Ascending aorta (tissue), 2 donors: ENCODE results near the gene SNCB. TPM values are rescaled to one million over a fixed set of nuclear protein-coding genes. Genes with fewer than 3 reads are reported as not detected.

Experiments
- DNase-seq, 2 donors: peaks; one replicate each; pipeline ENCODE4 v3.0.0-alpha.2; 2019; ENCODE audit warnings: low spot score in 2 of 2
- H3K27ac ChIP-seq, 2 donors: fragments of 200-600 bp; sonication (generic); one replicate each; pipeline ENCODE4 v1.5.1; 2016 to 2017; ENCODE audit warnings: mild to moderate bottlenecking in 1 of 2
- H3K27me3 ChIP-seq: fragments of 200-600 bp; sonication (generic); one replicate; pipeline ENCODE4 v1.5.1; 2017
- H3K36me3 ChIP-seq, 2 donors: fragments of 200-600 bp; sonication (generic); one replicate each; pipeline ENCODE4 v1.5.1; 2016
- H3K4me1 ChIP-seq, 2 donors: fragments of 200-600 bp; sonication (generic); one replicate each; pipeline ENCODE4 v1.5.1; 2016 to 2017; ENCODE audit warnings: mild to moderate bottlenecking in 1 of 2
- H3K4me3 ChIP-seq, 2 donors: fragments of 200-600 bp; sonication (generic); one replicate each; pipeline ENCODE4 v1.5.1; 2016 to 2017; ENCODE audit warnings: mild to moderate bottlenecking in 1 of 2
- H3K9me3 ChIP-seq, 2 donors: fragments of 200-600 bp; sonication (generic); one replicate each; pipeline ENCODE4 v1.5.1; 2016
- intact Hi-C: fragments of 100-400 bp; cut with DNase I; formaldehyde crosslinking; loops from one replicate; pipeline ENCODE4 v1.15.1; 2023
- total RNA-seq: library from RNA; depleted of rRNA; stranded (reverse); fragments of >200 nt; gene quantifications from one replicate; pipeline ENCODE4 v1.1.0, GENCODE V29; 2016
- TF ChIP-seq, protein P1 (sequence below), 3 experiments: fragments of 200-600 bp in 2 of 3; fragments of 450-650 bp in 1 of 3; sonication (generic) in 2 of 3; IDR thresholded peaks; one replicate each; pipeline ENCODE4 v1.5.1; 2016 to 2019; ENCODE audit warnings: antibody characterized with exemption in 3 of 3, mild to moderate bottlenecking in 1 of 3, moderate library complexity in 1 of 3

The SNCB gene
- total RNA-seq, 1 donor from 2014 or later = not detected

DNA sequence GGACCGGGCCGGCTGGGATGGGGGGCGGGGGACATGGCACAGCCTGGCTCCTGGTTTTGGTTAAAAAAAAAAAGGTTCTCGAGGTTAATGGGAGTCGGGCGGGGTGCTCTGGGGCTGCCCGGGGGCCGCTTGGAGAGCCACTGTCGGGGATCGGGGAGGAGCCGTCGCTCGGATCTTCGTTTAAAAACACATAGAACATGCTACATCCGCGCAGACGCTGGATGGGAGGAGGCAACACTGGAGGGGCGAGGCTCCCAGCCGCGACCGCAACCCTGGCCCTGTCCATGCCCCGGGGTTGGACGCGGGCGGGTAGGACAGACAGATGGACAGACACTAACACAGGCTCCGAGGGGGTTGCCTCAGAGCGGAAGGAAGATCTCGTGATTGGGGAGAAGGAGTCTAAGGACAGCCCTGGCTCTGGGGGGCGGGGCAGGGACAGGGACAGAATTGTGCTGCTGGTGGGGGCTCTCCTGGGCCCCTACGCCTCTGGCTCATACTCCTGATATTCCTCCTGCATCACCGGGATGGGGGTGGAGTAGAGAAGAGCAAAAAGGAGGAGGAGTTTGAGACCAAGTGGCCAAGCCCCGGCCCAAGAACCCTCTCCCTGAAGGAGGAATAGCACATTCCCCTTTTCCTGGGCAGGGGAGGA, 9.9 kb downstream of the SNCB start:
- Histone ChIP-seq H3K4me3 (no peak overlapping the region), H3K4me1 (peaks cover 0 to 5% of the 10 kb centered on the region in 2 donors), H3K27me3 (peaks cover 24% of the 10 kb centered on the region), H3K9me3 (no peaks in the 10 kb centered on the region), H3K27ac (no peak overlapping the region), H3K36me3 (no peaks in the 10 kb centered on the region)
- DNase-seq = no peak
- intact Hi-C loops = no loop called here
- TF ChIP-seq, protein P1, sequence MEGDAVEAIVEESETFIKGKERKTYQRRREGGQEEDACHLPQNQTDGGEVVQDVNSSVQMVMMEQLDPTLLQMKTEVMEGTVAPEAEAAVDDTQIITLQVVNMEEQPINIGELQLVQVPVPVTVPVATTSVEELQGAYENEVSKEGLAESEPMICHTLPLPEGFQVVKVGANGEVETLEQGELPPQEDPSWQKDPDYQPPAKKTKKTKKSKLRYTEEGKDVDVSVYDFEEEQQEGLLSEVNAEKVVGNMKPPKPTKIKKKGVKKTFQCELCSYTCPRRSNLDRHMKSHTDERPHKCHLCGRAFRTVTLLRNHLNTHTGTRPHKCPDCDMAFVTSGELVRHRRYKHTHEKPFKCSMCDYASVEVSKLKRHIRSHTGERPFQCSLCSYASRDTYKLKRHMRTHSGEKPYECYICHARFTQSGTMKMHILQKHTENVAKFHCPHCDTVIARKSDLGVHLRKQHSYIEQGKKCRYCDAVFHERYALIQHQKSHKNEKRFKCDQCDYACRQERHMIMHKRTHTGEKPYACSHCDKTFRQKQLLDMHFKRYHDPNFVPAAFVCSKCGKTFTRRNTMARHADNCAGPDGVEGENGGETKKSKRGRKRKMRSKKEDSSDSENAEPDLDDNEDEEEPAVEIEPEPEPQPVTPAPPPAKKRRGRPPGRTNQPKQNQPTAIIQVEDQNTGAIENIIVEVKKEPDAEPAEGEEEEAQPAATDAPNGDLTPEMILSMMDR (IDR thresholded peaks at IDR 0.05) = no peak

DNA sequence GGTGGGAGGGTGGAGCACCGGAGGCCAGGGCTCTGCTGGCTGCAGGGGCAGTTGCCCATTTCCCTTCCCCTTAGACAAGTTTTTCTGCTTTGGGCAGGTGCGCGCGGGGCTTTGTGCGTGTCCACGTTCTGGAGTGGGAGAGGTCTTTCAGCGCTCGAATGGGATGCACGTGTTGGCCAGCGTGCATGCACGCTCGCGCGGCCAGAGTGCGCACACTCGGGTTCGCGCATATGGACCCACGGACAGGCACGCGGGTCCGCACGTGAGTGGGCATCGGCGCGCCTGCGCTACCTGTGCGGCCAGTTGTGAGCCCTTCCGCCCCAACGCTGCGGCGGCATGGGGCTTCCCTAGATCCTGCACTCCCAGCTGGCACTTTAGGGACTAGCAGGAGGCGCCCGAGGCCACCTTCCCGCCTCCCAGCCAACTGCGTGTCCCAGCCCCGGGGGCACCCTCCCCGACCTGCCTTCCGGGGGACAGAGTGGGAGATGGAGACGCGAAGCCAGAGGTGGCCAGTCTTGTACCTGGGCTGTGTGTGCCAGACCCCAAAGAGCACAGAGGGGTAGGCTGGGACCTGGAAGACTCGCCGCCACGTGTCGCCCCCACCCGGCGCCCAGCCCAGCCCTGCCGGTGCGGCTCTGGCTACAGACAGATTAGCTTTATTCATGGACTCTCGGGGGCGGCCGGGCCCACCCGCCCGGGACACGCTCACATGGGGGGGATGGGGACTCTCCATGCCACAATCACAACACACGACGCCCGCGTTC, 10.6 kb downstream of the SNCB start:
- H3K27me3 ChIP-seq = peaks cover 24% of the 10 kb centered on the region
- H3K4me3 ChIP-seq = no peak overlapping the region

DNA sequence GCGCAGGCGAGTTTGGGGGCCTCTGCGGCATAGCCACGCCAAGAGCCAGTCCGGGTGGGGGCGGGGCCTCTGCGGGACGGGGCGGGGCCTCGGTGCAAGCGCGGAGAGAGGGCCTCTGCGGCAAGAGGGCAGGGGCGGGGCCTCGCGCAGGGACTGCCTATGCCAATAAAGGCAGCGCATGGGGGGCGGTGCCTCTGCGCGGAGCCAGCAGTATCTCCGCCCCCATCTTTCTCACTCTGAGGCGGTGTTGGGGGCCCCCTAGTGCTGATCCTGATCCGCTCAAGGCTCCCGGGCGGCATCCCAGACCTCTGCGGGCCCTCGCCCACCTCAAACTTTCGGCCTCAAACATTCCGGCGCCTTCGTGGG, 11.1 kb downstream of the SNCB start:
- H3K4me1 ChIP-seq = peaks cover 0 to 5% of the 10 kb centered on the region in 2 donors
- H3K27ac ChIP-seq = no peak overlapping the region
- H3K36me3 ChIP-seq = no peaks in the 10 kb centered on the region
- TF ChIP-seq, protein P1 (IDR thresholded peaks at IDR 0.05) = no peak
- no peaks in the 10 kb centered on the region for H3K9me3 ChIP-seq
- H3K27me3 ChIP-seq = peaks cover 24% of the 10 kb centered on the region
- DNase-seq = no peak
- intact Hi-C loops = no loop called here
- peak overlapping the region in 1 of 2 donors; percentile 16 for H3K4me3 ChIP-seq

More for the DNA sequence above, 10.6 kb downstream of the SNCB start:
- H3K4me1 ChIP-seq = peaks cover 0 to 5% of the 10 kb centered on the region in 2 donors
- no peaks in the 10 kb centered on the region for H3K36me3 ChIP-seq
- TF ChIP-seq, protein P1 (IDR thresholded peaks at IDR 0.05) = no peak
- intact Hi-C loops = no loop called here
- DNase-seq = no peak
- no peak overlapping the region for H3K27ac ChIP-seq
- no peaks in the 10 kb centered on the region for H3K9me3 ChIP-seq

DNA sequence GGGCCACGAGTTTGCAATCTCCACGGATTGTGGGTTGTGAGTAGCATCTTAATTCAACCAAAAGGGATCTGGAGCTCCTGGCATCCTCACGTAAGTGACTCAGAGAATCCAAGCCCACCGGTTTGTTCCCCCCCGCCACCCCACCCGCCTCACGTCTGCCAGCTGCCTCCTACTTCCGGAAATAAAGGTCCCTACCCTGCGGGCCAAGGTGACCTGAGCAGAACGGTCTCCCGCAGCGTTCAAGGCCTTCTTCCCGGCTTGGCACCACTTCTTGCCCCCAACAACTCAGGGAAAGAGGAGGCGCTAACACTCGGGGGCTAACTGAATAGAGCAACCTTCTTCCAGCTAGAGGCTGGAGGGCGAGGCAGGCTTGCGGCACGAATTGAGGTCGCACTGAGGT, 11.6 kb downstream of the SNCB start:
- no peaks in the 10 kb centered on the region for H3K36me3 ChIP-seq
- peak overlapping the region in 1 of 2 donors; percentile 16 for H3K4me3 ChIP-seq
- H3K4me1 ChIP-seq = peaks cover 0 to 5% of the 10 kb centered on the region in 2 donors
- H3K27ac ChIP-seq = no peak overlapping the region
- intact Hi-C loops = no loop called here
- peaks cover 24% of the 10 kb centered on the region for H3K27me3 ChIP-seq
- TF ChIP-seq, protein P1 (IDR thresholded peaks at IDR 0.05) = no peak
- no peaks in the 10 kb centered on the region for H3K9me3 ChIP-seq
- no peak for DNase-seq

DNA sequence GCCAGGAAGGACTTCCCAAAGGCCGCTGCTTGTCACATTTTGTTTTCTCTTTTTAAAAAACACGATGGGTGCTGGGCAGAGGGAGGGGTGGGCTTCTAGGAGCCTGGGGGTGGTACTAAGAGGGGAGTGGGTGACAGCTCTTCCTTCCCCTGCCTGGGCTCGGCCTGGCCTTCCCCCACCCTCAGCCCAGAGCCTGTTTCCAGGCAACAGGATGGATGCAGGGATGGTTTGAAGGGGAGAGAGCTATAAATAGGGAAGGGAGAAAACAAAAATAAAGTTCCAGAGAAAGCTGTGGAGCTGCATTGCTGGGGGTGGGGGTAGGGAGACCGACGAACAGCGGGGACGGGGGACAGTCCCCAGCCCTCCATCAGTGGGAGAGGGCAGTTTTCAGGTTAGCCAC, 13.8 kb downstream of the SNCB start:
- H3K36me3 ChIP-seq = no peaks in the 10 kb centered on the region
- DNase-seq = no peak
- H3K4me1 ChIP-seq = peaks cover 0 to 5% of the 10 kb centered on the region in 2 donors
- intact Hi-C loops = no loop called here
- TF ChIP-seq, protein P1 (IDR thresholded peaks at IDR 0.05) = no peak
- H3K27me3 ChIP-seq = peaks cover 24% of the 10 kb centered on the region
- no peak overlapping the region for H3K27ac ChIP-seq
- H3K9me3 ChIP-seq = no peaks in the 10 kb centered on the region
- no peak overlapping the region for H3K4me3 ChIP-seq
